ENCODE data around the gene MIDN.

Gene MIDN

DNA sequence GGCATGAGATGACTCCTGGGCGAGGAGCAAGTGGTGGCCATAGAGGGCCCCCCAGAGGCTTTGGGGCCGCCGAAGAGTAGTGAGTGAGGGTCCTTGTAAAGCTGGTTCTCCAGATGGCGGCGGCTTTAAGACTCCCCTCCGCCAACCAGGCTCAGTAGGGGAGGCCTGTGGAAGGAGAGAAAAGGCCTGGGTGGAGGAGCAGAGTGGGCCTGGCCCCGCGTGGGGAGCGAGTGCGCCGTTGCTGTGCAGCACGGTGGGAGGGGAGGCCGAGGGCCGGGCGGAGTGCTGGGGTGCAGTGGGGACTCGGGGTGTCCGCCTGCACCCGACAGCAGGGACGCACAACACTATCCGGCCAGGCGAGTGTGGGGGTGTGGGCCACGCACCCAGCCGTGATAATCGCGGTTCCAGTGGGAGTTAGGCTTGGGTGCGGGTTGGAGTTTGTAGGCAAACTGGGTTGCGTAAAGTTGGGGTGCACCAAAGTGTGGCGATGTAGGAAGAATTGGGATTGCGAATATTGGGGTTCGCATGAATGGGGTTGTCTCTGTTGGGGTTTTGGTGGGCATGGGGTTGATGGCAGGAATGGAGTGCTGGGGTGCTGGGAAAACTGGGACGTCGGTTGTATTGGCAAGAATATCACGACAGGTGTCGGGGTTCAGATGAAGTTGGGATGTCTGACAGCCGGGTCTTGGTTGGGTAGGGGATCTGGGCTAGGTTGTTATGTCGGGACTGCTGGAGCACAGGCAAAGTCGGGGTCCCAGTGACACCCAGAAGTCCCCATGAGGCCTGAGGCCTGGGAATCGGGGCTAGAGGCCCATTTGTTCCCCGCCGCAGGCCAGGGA lies 20.1 kb downstream of the MIDN start:
- peak overlapping the region; percentile 81 for H2AFZ ChIP-seq (ENCODE audit: low read length)
- peak overlapping the region; percentile 100 for H2BK12ac ChIP-seq (ENCODE audit: low read length)
- peak overlapping the region; percentile 86 for H3K18ac ChIP-seq (ENCODE audit: low read length)
- H4K8ac ChIP-seq (ENCODE audit: low read depth, low read length): peak overlapping the region; percentile 48
- H4K91ac ChIP-seq (ENCODE audit: low read depth, low read length, poor library complexity): peak overlapping the region; percentile 97
- H3K27me3 ChIP-seq (ENCODE audit: control insufficient read depth in 3 of 3, insufficient read depth in 3 of 3, low read depth in 1 of 3, low read length in 3 of 3): peaks cover 0 to 2% (median 0%) of the 10 kb centered on the region in 3 experiments
- WGBS, 2 donors (ENCODE audit: extremely low coverage in 2 of 2, insufficient read length in 2 of 2, insufficient replicate concordance in 1 of 2): 100% methylated on average over 3 of the region's 40 CpGs; no CpG with 5 or more reads in 1 of the 2 donors
- H3K14ac ChIP-seq (ENCODE audit: low read length): peak overlapping the region; percentile 40
- no peak overlapping the region for H3K4ac ChIP-seq (ENCODE audit: low read length)
- H2BK120ac ChIP-seq (ENCODE audit: low read depth, low read length): peak overlapping the region; percentile 73
- H3K27ac ChIP-seq (replicated peaks; ENCODE audit: low read length): peak overlapping the region; percentile 43
- peaks cover 46 to 55% of the 10 kb centered on the region in 2 donors for H3K4me1 ChIP-seq (ENCODE audit: control insufficient read depth in 2 of 2, insufficient read depth in 1 of 2, low read depth in 1 of 2, low read length in 2 of 2)
- peak overlapping the region; percentile 96 for H2BK15ac ChIP-seq (ENCODE audit: low read length)
- peak overlapping the region; percentile 100 for H3K23ac ChIP-seq (ENCODE audit: low read depth, low read length, poor library complexity)
- H3K9me3 ChIP-seq (replicated peaks in 1 of 2; ENCODE audit: control insufficient read depth in 2 of 2, insufficient read depth in 1 of 2, low read depth in 1 of 2, low read length in 2 of 2): no peaks in the 10 kb centered on the region
- peak overlapping the region; percentile 30 to 32 for H3K4me3 ChIP-seq (ENCODE audit: low read length in 2 of 2)
- H3K4me2 ChIP-seq (ENCODE audit: insufficient read depth, low read length, poor library complexity, severe bottlenecking): peak overlapping the region; percentile 90
- H3K9ac ChIP-seq (ENCODE audit: low read depth, low read length, poor library complexity): peak overlapping the region; percentile 78
- no peak for DNase-seq (ENCODE audit: low spot score)
- H3K79me1 ChIP-seq (ENCODE audit: low read depth, low read length): peaks cover 20% of the 10 kb centered on the region
- peaks cover 27 to 39% of the 10 kb centered on the region in 2 donors for H3K36me3 ChIP-seq (replicated peaks in 1 of 2; ENCODE audit: control insufficient read depth in 2 of 2, insufficient read depth in 2 of 2, low read length in 2 of 2)
- peak overlapping the region; percentile 99 for H2AK5ac ChIP-seq (ENCODE audit: low read depth, low read length)
- peak overlapping the region; percentile 84 for H2BK5ac ChIP-seq (ENCODE audit: low read length)

DNA sequence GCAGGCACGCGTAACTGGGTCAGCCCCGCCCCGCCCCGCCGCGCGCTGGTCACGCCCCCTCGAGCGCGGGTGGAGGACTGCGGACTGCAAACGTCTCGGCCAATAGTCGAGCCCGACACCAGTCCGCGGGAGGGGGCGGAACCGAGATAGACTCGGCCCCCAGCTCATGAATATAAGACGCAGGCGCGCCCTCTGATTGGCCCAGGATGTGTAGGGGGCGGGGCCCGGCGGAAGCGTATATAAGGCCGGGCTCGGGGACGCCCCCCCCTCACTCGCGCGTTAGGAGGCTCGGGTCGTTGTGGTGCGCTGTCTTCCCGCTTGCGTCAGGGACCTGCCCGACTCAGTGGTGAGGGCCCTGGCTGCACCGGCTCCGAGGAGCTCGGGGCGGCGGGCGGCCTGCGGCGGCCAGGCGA lies 20.7 kb downstream of the MIDN start, which contains the start of gene CIRBP:
TSS of gene CIRBP (plus strand) at position 268 of the 413 bp plus-strand sequence. CDS start 1,602 bp downstream, outside the sequence.
- peak within 1 kb of the TSS; percentile 100 for H3K23ac ChIP-seq (ENCODE audit: low read depth, low read length, poor library complexity)
- H2BK120ac ChIP-seq (ENCODE audit: low read depth, low read length): peak within 1 kb of the TSS; percentile 73
- peak within 1 kb of the TSS; percentile 100 for H3K9ac ChIP-seq (ENCODE audit: low read depth, low read length, poor library complexity)
- peak within 1 kb of the TSS; percentile 90 for H3K4me2 ChIP-seq (ENCODE audit: insufficient read depth, low read length, poor library complexity, severe bottlenecking)
- no CpG with 5 or more reads among the region's 50 CpGs for WGBS, 2 donors (ENCODE audit: extremely low coverage in 2 of 2, insufficient read length in 2 of 2, insufficient replicate concordance in 1 of 2)
- peak within 1 kb of the TSS; percentile 98 for H2BK5ac ChIP-seq (ENCODE audit: low read length)
- peak within 1 kb of the TSS; percentile 100 for H2BK12ac ChIP-seq (ENCODE audit: low read length)
- H4K91ac ChIP-seq (ENCODE audit: low read depth, low read length, poor library complexity): peak within 1 kb of the TSS; percentile 99
- H4K8ac ChIP-seq (ENCODE audit: low read depth, low read length): peak within 1 kb of the TSS; percentile 96
- peak within 1 kb of the TSS; percentile 99 for H2AK5ac ChIP-seq (ENCODE audit: low read depth, low read length)
- H3K4ac ChIP-seq (ENCODE audit: low read length): peak within 1 kb of the TSS; percentile 98
- H3K18ac ChIP-seq (ENCODE audit: low read length): peak within 1 kb of the TSS; percentile 99
- peak within 1 kb of the TSS; percentile 81 for H2AFZ ChIP-seq (ENCODE audit: low read length)
- no peaks in the 10 kb centered on the region for H3K9me3 ChIP-seq (replicated peaks in 1 of 2; ENCODE audit: control insufficient read depth in 2 of 2, insufficient read depth in 1 of 2, low read depth in 1 of 2, low read length in 2 of 2)
- H3K4me3 ChIP-seq (ENCODE audit: low read length in 2 of 2): peak within 1 kb of the TSS; percentile 86 to 88
- H3K4me1 ChIP-seq (ENCODE audit: control insufficient read depth in 2 of 2, insufficient read depth in 1 of 2, low read depth in 1 of 2, low read length in 2 of 2): peaks cover 46 to 54% of the 10 kb centered on the region in 2 donors
- peak within 1 kb of the TSS; percentile 96 for H2BK15ac ChIP-seq (ENCODE audit: low read length)
- H3K14ac ChIP-seq (ENCODE audit: low read length): peak within 1 kb of the TSS; percentile 40
- H3K79me1 ChIP-seq (ENCODE audit: low read depth, low read length): peaks cover 20% of the 10 kb centered on the region
- peak; percentile 98 for DNase-seq (ENCODE audit: low spot score)
- peaks cover 33 to 45% of the 10 kb centered on the region in 2 donors for H3K36me3 ChIP-seq (replicated peaks in 1 of 2; ENCODE audit: control insufficient read depth in 2 of 2, insufficient read depth in 2 of 2, low read length in 2 of 2)
- H3K27ac ChIP-seq (replicated peaks; ENCODE audit: low read length): peak within 1 kb of the TSS; percentile 96
- H3K27me3 ChIP-seq (ENCODE audit: control insufficient read depth in 3 of 3, insufficient read depth in 3 of 3, low read depth in 1 of 3, low read length in 3 of 3): peaks cover 0 to 2% (median 0%) of the 10 kb centered on the region in 3 experiments

DNA sequence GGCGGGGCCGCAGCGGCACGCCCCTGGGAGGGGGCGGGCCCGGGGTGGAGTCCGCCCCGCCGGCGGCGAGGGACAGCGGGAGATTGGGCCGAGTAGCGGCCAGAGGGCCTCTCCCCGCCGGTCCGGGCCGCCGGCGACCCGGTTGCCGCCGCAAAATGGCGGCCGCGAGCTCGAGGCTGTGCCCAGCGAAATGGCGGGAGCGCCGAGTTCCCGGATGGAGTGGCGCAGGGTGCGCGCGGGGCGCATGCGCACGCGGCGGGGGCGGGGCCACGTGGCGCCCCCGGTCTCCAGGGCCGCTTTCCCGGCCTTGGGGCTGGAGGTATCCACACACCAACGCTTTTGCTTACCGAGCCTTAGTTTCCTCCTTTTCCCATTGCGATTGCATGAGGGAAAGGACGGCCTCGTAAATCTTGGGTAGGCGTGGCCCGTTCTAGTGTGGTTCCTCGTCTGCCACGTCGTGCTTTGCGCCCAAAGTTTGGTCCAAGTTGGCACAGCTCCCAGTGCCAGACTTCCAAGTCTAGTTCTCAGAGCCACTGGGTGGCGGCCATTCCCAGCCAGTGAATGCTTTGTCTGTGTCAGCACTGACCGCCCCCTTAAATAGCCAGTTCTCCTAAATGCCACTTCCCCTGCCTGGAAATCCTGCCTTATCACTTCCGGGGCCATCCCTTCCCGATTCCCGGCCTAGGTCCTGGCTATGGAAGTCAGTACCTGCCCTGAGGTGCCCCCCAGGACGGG lies 21.3 kb downstream of the MIDN start:
- Histone ChIP-seq H2BK5ac (ENCODE audit: low read length) (peak overlapping the region; percentile 98), H3K4me2 (ENCODE audit: insufficient read depth, low read length, poor library complexity, severe bottlenecking) (peak overlapping the region; percentile 79), H3K4me1 (ENCODE audit: control insufficient read depth in 2 of 2, insufficient read depth in 1 of 2, low read depth in 1 of 2, low read length in 2 of 2) (peaks cover 43 to 52% of the 10 kb centered on the region in 2 donors), H4K8ac (ENCODE audit: low read depth, low read length) (peak overlapping the region; percentile 96), H2BK15ac (ENCODE audit: low read length) (no peak overlapping the region), H3K9ac (ENCODE audit: low read depth, low read length, poor library complexity) (peak overlapping the region; percentile 100), H2AFZ (ENCODE audit: low read length) (no peak overlapping the region), H2AK5ac (ENCODE audit: low read depth, low read length) (peak overlapping the region; percentile 91), H3K23ac (ENCODE audit: low read depth, low read length, poor library complexity) (peak overlapping the region; percentile 100), H3K18ac (ENCODE audit: low read length) (peak overlapping the region; percentile 99), H3K36me3 (replicated peaks in 1 of 2; ENCODE audit: control insufficient read depth in 2 of 2, insufficient read depth in 2 of 2, low read length in 2 of 2) (peaks cover 37 to 51% of the 10 kb centered on the region in 2 donors), H3K27me3 (ENCODE audit: control insufficient read depth in 3 of 3, insufficient read depth in 3 of 3, low read depth in 1 of 3, low read length in 3 of 3) (peaks cover 0 to 2% (median 0%) of the 10 kb centered on the region in 3 experiments), H4K91ac (ENCODE audit: low read depth, low read length, poor library complexity) (peak overlapping the region; percentile 99), H3K79me1 (ENCODE audit: low read depth, low read length) (peaks cover 20% of the 10 kb centered on the region), H3K14ac (ENCODE audit: low read length) (no peak overlapping the region), H3K4ac (ENCODE audit: low read length) (peak overlapping the region; percentile 98), H3K27ac (replicated peaks; ENCODE audit: low read length) (peak overlapping the region; percentile 96), H3K4me3 (ENCODE audit: low read length in 2 of 2) (peak overlapping the region; percentile 86 to 88), H3K9me3 (replicated peaks in 1 of 2; ENCODE audit: control insufficient read depth in 2 of 2, insufficient read depth in 1 of 2, low read depth in 1 of 2, low read length in 2 of 2) (no peaks in the 10 kb centered on the region), H2BK120ac (ENCODE audit: low read depth, low read length) (no peak overlapping the region), H2BK12ac (ENCODE audit: low read length) (no peak overlapping the region)
- no peak for DNase-seq (ENCODE audit: low spot score)
- no CpG with 5 or more reads among the region's 64 CpGs for WGBS, 2 donors (ENCODE audit: extremely low coverage in 2 of 2, insufficient read length in 2 of 2, insufficient replicate concordance in 1 of 2)

All from neuronal stem cell (in vitro differentiated cells).